Measurements from ENCODE around the gene A1BG.
A peak's percentile ranks its signal among the peaks of the same experiment; 100 is the strongest.

A1BG gene

DNA sequence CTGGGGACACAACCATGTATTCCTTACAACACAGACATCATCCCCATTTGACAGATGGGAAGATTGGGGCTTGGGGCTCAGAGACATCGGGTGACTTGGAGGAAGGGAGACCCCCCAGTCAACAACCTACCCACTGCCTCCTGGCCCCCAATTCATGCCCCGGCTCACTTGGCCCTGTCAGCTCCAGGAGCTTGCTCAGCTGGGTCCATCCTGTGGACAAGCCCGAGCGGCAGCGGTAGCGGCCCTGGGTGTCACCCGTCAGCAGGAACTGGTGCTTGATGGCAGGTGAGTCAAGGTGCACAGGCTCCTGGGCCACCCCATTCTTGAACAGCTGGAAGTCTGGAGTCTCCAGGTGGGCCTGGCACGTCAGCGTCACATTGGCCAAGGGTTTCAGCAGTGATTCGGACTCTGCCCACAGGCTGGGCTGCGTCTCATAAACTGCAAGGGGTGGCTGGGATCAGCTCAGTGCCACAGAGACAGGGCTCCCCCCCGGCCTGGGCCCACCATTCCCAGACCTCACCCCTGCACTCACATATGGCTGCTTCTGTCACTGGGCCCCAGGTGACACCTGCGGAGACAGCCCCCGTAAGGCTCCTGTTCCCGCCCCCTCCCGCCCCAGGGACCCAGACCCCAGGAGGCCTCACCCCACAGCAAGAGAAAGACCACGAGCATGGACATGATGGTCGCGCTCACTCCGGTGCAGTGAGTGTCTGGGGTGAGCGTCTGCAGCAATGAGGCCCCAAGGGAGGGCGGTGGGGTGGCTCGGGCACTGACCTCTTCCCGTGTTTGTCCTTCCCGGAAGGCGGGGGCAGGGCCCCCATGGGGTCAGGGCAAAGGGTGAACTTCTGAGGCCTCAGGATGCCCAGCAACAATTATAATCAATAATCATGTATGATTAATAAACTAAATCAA, at the start of gene A1BG:
A1BG (minus strand) TSS at position 733 of the 912 bp plus-strand sequence; CDS start at position 678, 55 bp downstream.
- no peak for TF ChIP-seq POLR2A (IDR thresholded peaks at IDR 0.05; ENCODE audit: low read depth, low read length)
- DNase-seq (ENCODE audit: insufficient read length, low spot score) (no peak), FAIRE-seq (no peak)

DNA sequence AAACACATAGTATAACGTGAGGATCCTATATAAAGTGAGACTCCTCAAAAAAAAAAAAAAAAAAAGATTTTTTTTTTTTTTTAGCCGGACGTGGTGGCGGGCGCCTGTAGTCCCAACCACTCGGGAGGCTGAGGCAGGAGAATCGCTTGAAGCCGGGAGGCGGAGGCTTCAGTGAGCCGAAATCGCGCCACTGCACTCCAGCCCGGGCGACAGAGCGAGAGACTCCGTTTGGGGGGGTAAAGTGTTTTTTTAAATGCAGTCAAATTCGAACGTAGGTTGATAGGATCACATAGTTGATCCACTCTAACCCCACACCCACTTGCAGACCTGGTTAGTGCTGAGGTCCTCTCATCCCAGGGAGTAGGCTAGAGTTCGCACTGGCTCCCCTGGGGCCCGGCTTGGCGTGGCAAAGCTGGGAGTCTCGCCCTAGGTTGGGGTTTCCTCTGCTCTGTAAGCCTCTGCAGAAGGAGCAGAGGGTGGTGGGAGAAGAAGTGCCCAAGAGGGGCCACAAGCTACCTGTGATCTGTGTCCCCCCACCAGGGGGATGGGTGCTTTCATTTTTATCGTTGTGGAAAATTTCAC, 48.6 kb upstream of the A1BG start:
- DNase-seq (ENCODE audit: insufficient read length, low spot score): no peak
- TF ChIP-seq POLR2A (IDR thresholded peaks at IDR 0.05; ENCODE audit: low read depth, low read length): no peak
- no peak for FAIRE-seq

DNA sequence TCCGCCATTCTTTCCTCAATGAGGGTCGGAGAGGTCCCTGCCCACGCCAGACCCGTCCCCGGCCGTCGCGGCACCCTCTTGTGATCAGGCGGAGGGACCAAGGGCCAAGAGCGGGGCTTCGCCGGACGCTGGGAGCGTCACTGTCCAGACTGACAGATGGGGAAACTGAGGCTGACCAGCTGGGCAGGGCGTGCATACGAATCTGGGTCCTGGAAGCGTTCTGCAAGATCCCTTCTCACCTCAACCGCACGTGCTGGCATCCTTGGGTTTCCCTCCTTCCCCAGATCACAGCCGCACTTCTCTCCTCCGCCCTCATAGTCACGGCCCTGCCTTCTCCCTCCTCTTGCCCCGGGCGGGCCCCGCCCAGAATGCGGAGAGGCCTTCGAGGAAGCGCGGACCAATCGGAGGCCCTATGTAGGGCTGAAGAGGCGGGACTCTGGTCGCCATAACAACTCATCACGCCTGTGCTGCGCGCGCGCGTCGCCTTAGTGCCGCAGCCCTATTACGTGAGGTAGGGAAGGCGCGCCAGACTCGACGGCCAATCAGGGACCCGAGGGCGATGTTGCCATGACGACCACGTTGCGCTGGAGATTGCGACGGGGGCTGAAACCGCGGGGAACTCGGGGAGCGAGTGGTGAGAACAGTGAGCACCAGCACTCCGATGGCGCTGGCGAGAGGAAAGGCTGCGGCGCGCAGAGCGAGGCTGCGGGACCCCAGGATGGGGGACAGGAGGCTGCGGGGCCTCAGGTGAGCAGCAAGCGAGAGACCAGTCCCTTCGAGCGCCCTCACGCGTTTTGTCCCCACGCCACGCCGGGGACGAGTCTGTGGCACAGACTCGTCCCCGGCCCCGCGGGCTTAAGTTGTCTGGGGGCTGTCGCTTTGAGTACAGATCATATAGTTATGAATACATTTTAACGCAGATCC, 47.9 kb upstream of the A1BG start:
- DNase-seq (ENCODE audit: insufficient read length, low spot score): peak; percentile 100
- TF ChIP-seq POLR2A (IDR thresholded peaks at IDR 0.05; ENCODE audit: low read depth, low read length): peak; percentile 97
- FAIRE-seq: peak; percentile 66

DNA sequence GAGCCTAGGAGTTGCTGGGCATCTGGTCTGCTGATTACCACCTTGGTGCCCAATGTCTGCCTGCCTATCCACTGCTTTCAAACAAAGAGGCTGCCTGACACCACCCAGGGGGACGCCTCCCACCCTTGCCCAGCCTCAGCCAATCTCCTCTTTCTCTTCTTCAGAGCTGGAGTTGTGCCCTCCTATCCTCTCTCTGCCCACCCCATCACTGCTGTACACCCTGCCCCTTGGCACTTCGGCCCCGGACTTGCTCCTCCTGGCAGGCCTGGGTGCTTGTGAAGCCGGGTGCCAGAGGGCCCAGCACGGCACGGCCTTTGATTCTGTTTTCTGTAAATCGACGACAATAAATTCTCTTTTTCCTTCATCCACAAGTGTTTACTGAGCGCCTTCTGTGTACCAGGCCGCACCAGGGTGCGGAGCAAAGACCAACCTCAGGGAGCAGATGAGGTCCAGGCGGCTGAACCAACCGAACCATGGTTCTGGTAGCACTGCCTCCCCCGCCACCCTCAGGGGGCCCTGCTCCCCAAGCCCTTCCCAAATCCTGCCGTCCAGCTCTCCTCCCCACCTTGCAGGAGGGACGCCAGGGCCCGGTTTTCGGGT, 47.1 kb upstream of the A1BG start:
- no peak for TF ChIP-seq POLR2A (IDR thresholded peaks at IDR 0.05; ENCODE audit: low read depth, low read length)
- no peak for DNase-seq (ENCODE audit: insufficient read length, low spot score)
- FAIRE-seq: no peak

GRCh38 chr19:58399903-58400302, 46.6 kb upstream of the A1BG start:
- TF ChIP-seq POLR2A (IDR thresholded peaks at IDR 0.05; ENCODE audit: low read depth, low read length): no peak
- no peak for DNase-seq (ENCODE audit: insufficient read length, low spot score)
- no peak for FAIRE-seq

DNA sequence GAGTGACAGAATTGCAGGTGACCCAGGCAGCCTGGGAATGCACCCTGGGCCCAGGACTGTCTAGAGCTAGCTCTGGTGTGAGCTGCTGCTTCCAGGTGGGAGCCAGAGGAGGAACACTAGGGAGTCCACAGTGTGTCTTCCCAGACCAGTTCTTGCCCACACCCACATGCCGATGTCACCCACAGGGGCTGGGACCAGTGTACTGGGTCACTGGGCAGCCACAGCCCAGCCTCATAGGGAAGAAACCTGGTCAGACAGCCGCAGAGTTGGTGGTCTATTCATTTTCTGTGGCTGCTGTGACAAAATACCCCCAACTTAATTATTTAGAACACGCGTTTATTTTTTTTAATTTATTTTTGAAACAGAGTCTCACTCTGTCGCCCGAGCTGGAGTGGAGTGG, 45.3 kb upstream of the A1BG start:
- FAIRE-seq (no peak), DNase-seq (ENCODE audit: insufficient read length, low spot score) (no peak)
- TF ChIP-seq POLR2A (IDR thresholded peaks at IDR 0.05; ENCODE audit: low read depth, low read length): no peak

GRCh38 chr19:58398087-58398486, 44.8 kb upstream of the A1BG start:
- DNase-seq (ENCODE audit: insufficient read length, low spot score) (no peak), FAIRE-seq (no peak)
- TF ChIP-seq POLR2A (IDR thresholded peaks at IDR 0.05; ENCODE audit: low read depth, low read length): no peak

- no peak for DNase-seq (ENCODE audit: insufficient read length, low spot score)
- TF ChIP-seq POLR2A (IDR thresholded peaks at IDR 0.05; ENCODE audit: low read depth, low read length): no peak
- FAIRE-seq: no peak
These were observed 44.3 kb upstream of the A1BG start for GRCh38 chr19:58397533-58398037.

DNA sequence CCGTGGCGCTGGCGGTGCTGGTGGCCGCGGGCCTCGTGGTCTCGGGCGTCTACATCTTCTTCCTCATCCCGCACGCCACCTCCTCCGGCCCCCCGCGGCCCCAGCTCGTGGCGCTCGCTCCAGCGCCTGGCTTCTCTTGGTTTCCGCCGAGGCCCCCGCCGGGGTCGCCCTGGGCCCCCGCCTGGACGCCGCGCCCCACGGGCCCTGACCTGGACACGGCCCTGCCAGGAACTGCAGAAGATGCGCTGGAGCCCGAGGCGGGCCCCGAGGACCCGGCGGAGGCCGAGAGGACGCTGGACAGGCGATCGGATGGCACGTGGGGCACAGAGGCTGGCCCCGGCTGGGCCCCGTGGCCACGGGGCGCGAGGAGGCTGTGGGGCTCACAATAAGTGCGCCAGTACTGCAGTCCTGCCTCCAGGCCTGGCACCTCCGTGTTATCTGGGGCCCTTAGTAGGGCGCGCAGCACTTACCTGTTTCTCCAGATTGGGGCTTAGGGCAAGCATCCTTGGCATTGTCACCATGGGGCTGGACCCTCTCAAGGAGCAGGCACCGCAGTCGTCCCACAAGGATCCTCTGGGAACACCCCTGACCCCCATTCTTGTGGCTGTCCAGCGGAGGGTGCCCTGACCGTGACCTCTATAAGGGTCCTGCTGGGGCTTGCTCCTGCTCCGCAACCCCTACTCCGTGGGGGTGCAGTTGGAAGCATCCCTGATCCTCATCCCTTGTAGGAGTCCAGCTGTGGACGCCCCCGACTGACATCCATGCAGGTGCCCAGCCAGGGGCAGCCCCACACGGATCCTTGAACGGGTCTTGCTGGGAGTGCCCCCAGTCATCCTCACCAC, 43.6 kb upstream of the A1BG start:
- DNase-seq (ENCODE audit: insufficient read length, low spot score): no peak
- TF ChIP-seq POLR2A (IDR thresholded peaks at IDR 0.05; ENCODE audit: low read depth, low read length): no peak
- no peak for FAIRE-seq

GRCh38 chr19:58395979-58396627, 42.8 kb upstream of the A1BG start:
- DNase-seq (ENCODE audit: insufficient read length, low spot score) (no peak), FAIRE-seq (no peak)
- TF ChIP-seq POLR2A (IDR thresholded peaks at IDR 0.05; ENCODE audit: low read depth, low read length): no peak

DNA sequence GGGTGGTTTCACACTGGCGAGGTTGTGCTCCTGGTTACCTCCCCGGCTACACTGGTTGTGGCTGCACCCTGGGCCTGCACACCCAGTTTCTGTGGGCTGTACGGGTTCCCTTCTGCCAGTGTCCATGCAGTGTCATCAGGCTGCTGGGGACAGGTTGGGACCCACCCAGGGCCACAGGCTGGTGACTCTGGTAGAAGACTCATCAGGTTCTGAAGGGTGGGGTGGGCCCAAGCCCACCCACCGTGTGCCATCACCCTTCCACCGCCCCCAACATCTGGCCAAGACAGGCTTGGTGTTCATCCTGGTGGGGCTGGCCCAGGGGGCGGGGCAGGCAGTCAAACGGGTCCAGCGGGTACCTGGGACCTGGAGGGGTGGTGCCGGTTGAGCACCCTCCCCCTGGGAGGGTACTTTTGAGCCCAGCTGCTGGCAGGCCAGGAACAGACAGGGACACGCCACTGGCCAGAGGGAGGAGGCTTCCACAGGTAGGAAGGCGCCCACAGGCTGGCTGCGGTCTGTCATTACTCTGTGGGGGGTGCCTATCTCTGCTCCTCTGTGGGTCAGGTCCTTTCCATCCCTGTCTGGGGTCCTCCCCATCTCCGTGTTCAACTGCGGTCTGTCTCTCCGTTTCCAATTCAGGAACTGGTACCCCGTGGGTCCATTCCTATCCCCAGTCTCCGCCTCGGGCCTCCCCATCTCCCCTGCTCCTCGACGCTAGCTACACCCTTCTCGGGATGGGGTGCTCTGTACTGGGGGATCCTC, 42.1 kb upstream of the A1BG start, which contains the start of gene RNF225:
RNF225 (plus strand) TSS at position 437 of the 759 bp plus-strand sequence. CDS start 434 bp downstream, outside the sequence.
- DNase-seq (ENCODE audit: insufficient read length, low spot score): no peak
- FAIRE-seq: no peak
- TF ChIP-seq POLR2A (IDR thresholded peaks at IDR 0.05; ENCODE audit: low read depth, low read length): no peak
